Natural killer cell treated with Interleukin-12 subunit alpha and Interleukin-12 subunit beta and Interleukin-15 and Interleukin-18, amount 100 ng/mL, for 72 hours (primary cell): Measurements from ENCODE around the gene CIZ1. TPM values are rescaled to one million over a fixed set of nuclear protein-coding genes. Genes with fewer than 3 reads are reported as not detected.

Experiments
- ATAC-seq, 2 donors: fragments of 150-1000 bp; cut with Tn5 transposase in 1 of 2; sonication (Bioruptor Pico), chemical (Tn5 transposase) in 1 of 2; 2 replicates each; pipeline ENCODE4 v1.10.0; 2021
- DNase-seq: peaks from one replicate; pipeline ENCODE4 v3.0.0; 2022; ENCODE audit warnings: low spot score
- H3K27ac Mint-ChIP-seq, 2 donors: 1 replicate in 1 of 2; 2 replicates in 1 of 2; pipeline ENCODE4 v1.8.0; 2022; ENCODE audit warnings: mixed read lengths in 2 of 2, mild to moderate bottlenecking in 1 of 2, moderate library complexity in 1 of 2
- H3K27me3 Mint-ChIP-seq, 2 donors: 1 replicate in 1 of 2; 2 replicates in 1 of 2; pipeline ENCODE4 v1.8.0; 2022; ENCODE audit warnings: mixed read lengths in 2 of 2
- H3K36me3 Mint-ChIP-seq: one replicate; pipeline ENCODE4 v1.8.0; 2022; ENCODE audit warnings: mixed read lengths
- H3K4me1 Mint-ChIP-seq, 2 donors: 1 replicate in 1 of 2; 2 replicates in 1 of 2; pipeline ENCODE4 v1.8.0; 2022; ENCODE audit warnings: low read depth in 2 of 2, mixed read lengths in 2 of 2, mild to moderate bottlenecking in 1 of 2
- H3K4me3 Mint-ChIP-seq: one replicate; pipeline ENCODE4 v1.8.0; 2022; ENCODE audit warnings: mixed read lengths
- H3K9me3 Mint-ChIP-seq: 2 replicates; pipeline ENCODE4 v1.8.0; 2022; ENCODE audit warnings: mixed read lengths
- total RNA-seq, 2 donors: library from RNA; stranded (reverse); gene quantifications; one replicate each; pipeline ENCODE4 v1.2.3, GENCODE V29; 2022

The CIZ1 gene
- total RNA-seq, 2 donors from 2014 or later, result 114 to 135 TPM

GRCh38 chr9:128121466-128121810, 69.9 kb downstream of the CIZ1 start:
- H3K9me3 Mint-ChIP-seq, result no peaks in the 10 kb centered on the region
- H3K4me1 Mint-ChIP-seq, result peaks cover 19 to 21% of the 10 kb centered on the region in 2 donors
- no peaks in the 10 kb centered on the region for H3K36me3 Mint-ChIP-seq
- no peak overlapping the region for H3K27ac Mint-ChIP-seq
- H3K4me3 Mint-ChIP-seq, result no peak overlapping the region
- H3K27me3 Mint-ChIP-seq, result no peaks in the 10 kb centered on the region
- DNase-seq, result peak; percentile 37
- ATAC-seq, result no peak

GRCh38 chr9:128120741-128121465, 70.5 kb downstream of the CIZ1 start:
- Mint-ChIP-seq H3K36me3 (no peaks in the 10 kb centered on the region), H3K9me3 (no peaks in the 10 kb centered on the region), H3K27me3 (no peaks in the 10 kb centered on the region), H3K4me1 (peaks cover 16 to 17% of the 10 kb centered on the region in 2 donors), H3K4me3 (no peak overlapping the region), H3K27ac (no peak overlapping the region)
- ATAC-seq (no peak), DNase-seq (peak; percentile 31)

GRCh38 chr9:128120061-128120740, 71.2 kb downstream of the CIZ1 start:
- DNase-seq, result peak; percentile 56

GRCh38 chr9:128118971-128119665, 72.3 kb downstream of the CIZ1 start:
- no peaks in the 10 kb centered on the region for H3K36me3 Mint-ChIP-seq
- no peak overlapping the region for H3K4me3 Mint-ChIP-seq
- H3K27ac Mint-ChIP-seq, result no peak overlapping the region
- H3K27me3 Mint-ChIP-seq, result no peaks in the 10 kb centered on the region
- H3K4me1 Mint-ChIP-seq, result peaks cover 6 to 8% of the 10 kb centered on the region in 2 donors
- DNase-seq, result peak; percentile 56
- H3K9me3 Mint-ChIP-seq, result no peaks in the 10 kb centered on the region
- no peak for ATAC-seq

More at GRCh38 chr9:128120061-128120740, 71.2 kb downstream of the CIZ1 start:
- Mint-ChIP-seq H3K4me1 (peaks cover 10 to 12% of the 10 kb centered on the region in 2 donors), H3K9me3 (no peaks in the 10 kb centered on the region), H3K36me3 (no peaks in the 10 kb centered on the region), H3K4me3 (no peak overlapping the region), H3K27me3 (no peaks in the 10 kb centered on the region), H3K27ac (no peak overlapping the region)
- ATAC-seq, result no peak

- Mint-ChIP-seq H3K27me3 (no peaks in the 10 kb centered on the region), H3K4me3 (no peak overlapping the region)
Observed at GRCh38 chr9:128118472-128118857, 72.9 kb downstream of the CIZ1 start.

GRCh38 chr9:128117613-128118471, 73.5 kb downstream of the CIZ1 start:
- ATAC-seq (peak; percentile 86 to 87), DNase-seq (peak; percentile 89)
- H3K9me3 Mint-ChIP-seq, result no peaks in the 10 kb centered on the region
- no peaks in the 10 kb centered on the region for H3K36me3 Mint-ChIP-seq
- no peak overlapping the region for H3K4me3 Mint-ChIP-seq
- peaks cover 6 to 8% of the 10 kb centered on the region in 2 donors for H3K4me1 Mint-ChIP-seq
- H3K27ac Mint-ChIP-seq, result peak overlapping the region in 1 of 2 donors; percentile 4
- no peaks in the 10 kb centered on the region for H3K27me3 Mint-ChIP-seq

More at GRCh38 chr9:128118472-128118857, 72.9 kb downstream of the CIZ1 start:
- Mint-ChIP-seq H3K36me3 (no peaks in the 10 kb centered on the region), H3K4me1 (peaks cover 6 to 8% of the 10 kb centered on the region in 2 donors), H3K9me3 (no peaks in the 10 kb centered on the region), H3K27ac (no peak overlapping the region)
- peak; percentile 41 for DNase-seq
- ATAC-seq, result no peak

- no peak for ATAC-seq
- H3K27ac Mint-ChIP-seq, result peak overlapping the region in 1 of 2 donors; percentile 17
- no peaks in the 10 kb centered on the region for H3K36me3 Mint-ChIP-seq
- peaks cover 6 to 8% of the 10 kb centered on the region in 2 donors for H3K4me1 Mint-ChIP-seq
- H3K9me3 Mint-ChIP-seq, result no peaks in the 10 kb centered on the region
- no peaks in the 10 kb centered on the region for H3K27me3 Mint-ChIP-seq
- H3K4me3 Mint-ChIP-seq, result no peak overlapping the region
- peak; percentile 37 for DNase-seq
Observed at GRCh38 chr9:128116104-128117083, 75.0 kb downstream of the CIZ1 start.

Other genes starting within 250 kb of the CIZ1 start
- gene EEIG1, start 210.6 kb downstream of the CIZ1 start, total RNA-seq, result 10 to 100 TPM in 1 of 2 donors, 1 to 10 TPM in 1; 8.2 to 16.4 TPM
- 10 to 100 TPM; 15.7 to 16.4 TPM for gene NAIF1, start 124.3 kb downstream of the CIZ1 start, total RNA-seq
- 10 to 100 TPM; 15.0 to 23.2 TPM for gene SLC25A25, start 123.3 kb downstream of the CIZ1 start, total RNA-seq
- 100 to 1,000 TPM in 1 of 2 donors, 10 to 100 TPM in 1; 56.8 to 110 TPM for gene PTGES2, start 63.8 kb downstream of the CIZ1 start, total RNA-seq
- not detected for gene LCN2, start 42.1 kb downstream of the CIZ1 start, total RNA-seq
- gene BBLN, start 31.3 kb downstream of the CIZ1 start, total RNA-seq, result 10 to 100 TPM; 58.1 to 60.4 TPM
- 1 to 10 TPM in 1 of 2 donors, under 1 TPM in 1; 0.52 to 1.1 TPM for gene DNM1, start 11.8 kb upstream of the CIZ1 start, total RNA-seq
- gene GOLGA2, start 84.4 kb upstream of the CIZ1 start, total RNA-seq, result 10 to 100 TPM; 66.8 to 68.9 TPM
- 10 to 100 TPM in 1 of 2 donors, 1 to 10 TPM in 1; 7.5 to 20.4 TPM for gene SWI5, start 84.7 kb upstream of the CIZ1 start, total RNA-seq
- gene TRUB2, start 130.9 kb upstream of the CIZ1 start, total RNA-seq, result 10 to 100 TPM; 28.4 to 38.0 TPM
- 10 to 100 TPM; 39.6 to 65.7 TPM for gene COQ4, start 131.3 kb upstream of the CIZ1 start, total RNA-seq
- 10 to 100 TPM; 23.5 to 32.3 TPM for gene SLC27A4, start 149.0 kb upstream of the CIZ1 start, total RNA-seq
- gene URM1, start 179.8 kb upstream of the CIZ1 start, total RNA-seq, result 10 to 100 TPM; 83.6 to 89.4 TPM
- gene CERCAM, start 229.3 kb upstream of the CIZ1 start, total RNA-seq, result 1 to 10 TPM; 7.4 TPM